ENCODE data around the gene SQOR.

DNA sequence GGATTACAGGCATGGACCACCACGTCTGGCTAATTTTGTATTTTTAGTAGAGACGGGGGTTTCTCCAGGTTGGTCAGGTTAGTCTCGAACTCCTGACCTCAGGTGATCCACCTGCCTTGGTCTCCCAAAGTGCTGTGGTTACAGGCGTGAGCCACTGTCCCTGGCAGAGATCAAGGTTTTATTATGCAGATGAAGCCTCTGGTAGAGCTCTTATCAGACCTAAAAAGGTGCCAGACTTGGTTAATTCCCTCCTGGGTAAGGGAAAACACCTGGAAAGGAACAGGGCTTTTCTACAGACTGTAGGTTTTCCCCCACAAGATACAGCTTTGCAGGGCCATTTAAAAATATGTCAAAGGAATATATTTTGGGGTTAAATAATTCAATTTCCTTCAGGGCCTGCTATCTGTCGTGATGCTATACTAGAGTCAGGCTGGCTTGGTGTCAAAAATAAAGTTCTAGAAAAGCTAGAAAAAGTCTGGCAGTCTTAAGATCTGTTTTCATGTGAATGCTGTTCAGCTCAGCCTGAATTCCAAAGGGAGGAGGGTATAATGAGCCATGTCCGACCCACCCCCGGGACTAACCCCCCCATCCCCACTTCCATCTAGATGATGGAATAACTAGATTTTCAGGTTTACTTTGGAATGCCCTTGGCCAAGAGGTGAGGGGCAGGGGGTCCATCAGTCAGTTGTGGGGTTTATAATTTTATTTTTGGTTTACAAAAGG lies 49.6 kb upstream of the SQOR start:
- TF ChIP-seq, protein P1, sequence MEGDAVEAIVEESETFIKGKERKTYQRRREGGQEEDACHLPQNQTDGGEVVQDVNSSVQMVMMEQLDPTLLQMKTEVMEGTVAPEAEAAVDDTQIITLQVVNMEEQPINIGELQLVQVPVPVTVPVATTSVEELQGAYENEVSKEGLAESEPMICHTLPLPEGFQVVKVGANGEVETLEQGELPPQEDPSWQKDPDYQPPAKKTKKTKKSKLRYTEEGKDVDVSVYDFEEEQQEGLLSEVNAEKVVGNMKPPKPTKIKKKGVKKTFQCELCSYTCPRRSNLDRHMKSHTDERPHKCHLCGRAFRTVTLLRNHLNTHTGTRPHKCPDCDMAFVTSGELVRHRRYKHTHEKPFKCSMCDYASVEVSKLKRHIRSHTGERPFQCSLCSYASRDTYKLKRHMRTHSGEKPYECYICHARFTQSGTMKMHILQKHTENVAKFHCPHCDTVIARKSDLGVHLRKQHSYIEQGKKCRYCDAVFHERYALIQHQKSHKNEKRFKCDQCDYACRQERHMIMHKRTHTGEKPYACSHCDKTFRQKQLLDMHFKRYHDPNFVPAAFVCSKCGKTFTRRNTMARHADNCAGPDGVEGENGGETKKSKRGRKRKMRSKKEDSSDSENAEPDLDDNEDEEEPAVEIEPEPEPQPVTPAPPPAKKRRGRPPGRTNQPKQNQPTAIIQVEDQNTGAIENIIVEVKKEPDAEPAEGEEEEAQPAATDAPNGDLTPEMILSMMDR (conservative IDR thresholded peaks at IDR 0.05), result no peak
- TF ChIP-seq EZH2 (IDR thresholded peaks at IDR 0.05; ENCODE audit: low read depth), result no peak

Data from PC-9 (cell line).